ENCODE results near the gene GTF2IRD1.
"Not testable (repeated sequence)": the region's sequence is repeated elsewhere in the genome, so short reads cannot be mapped to it uniquely, and the experiment has no call there.

Gene GTF2IRD1

GRCh38 chr7:74489997-74490945, 36.6 kb downstream of the GTF2IRD1 start:
- Histone ChIP-seq H3K27me3 (replicated peaks; ENCODE audit: control insufficient read depth, insufficient read depth, low read length) (no peaks in the 10 kb centered on the region; the same call in 1 of the 2 replicates), H3K36me3 (ENCODE audit: control insufficient read depth, insufficient read depth, low read length) (no peaks in the 10 kb centered on the region), H3K4me3 (replicated peaks; ENCODE audit: low read depth, low read length) (no peak overlapping the region)
- TF ChIP-seq CTCF (IDR thresholded peaks at IDR 0.05; ENCODE audit: insufficient read depth, low read length, poor library complexity, severe bottlenecking) = no peak
- DNase-seq (ENCODE audit: extremely low read depth, insufficient read length) = no peak

GRCh38 chr7:74491490-74491889, 37.8 kb downstream of the GTF2IRD1 start:
- H3K36me3 ChIP-seq (ENCODE audit: control insufficient read depth, insufficient read depth, low read length); H3K4me3 ChIP-seq (replicated peaks; ENCODE audit: low read depth, low read length); DNase-seq (ENCODE audit: extremely low read depth, insufficient read length); H3K27me3 ChIP-seq (replicated peaks; ENCODE audit: control insufficient read depth, insufficient read depth, low read length): not testable (repeated sequence)

GRCh38 chr7:74493295-74493694, 39.6 kb downstream of the GTF2IRD1 start:
- Histone ChIP-seq H3K36me3 (ENCODE audit: control insufficient read depth, insufficient read depth, low read length) (no peaks in the 10 kb centered on the region), H3K27me3 (replicated peaks; ENCODE audit: control insufficient read depth, insufficient read depth, low read length) (no peaks in the 10 kb centered on the region), H3K4me3 (replicated peaks; ENCODE audit: low read depth, low read length) (no peak overlapping the region)
- no peak for DNase-seq (ENCODE audit: extremely low read depth, insufficient read length)
- TF ChIP-seq CTCF (IDR thresholded peaks at IDR 0.05; ENCODE audit: insufficient read depth, low read length, poor library complexity, severe bottlenecking) = no peak

- DNase-seq (ENCODE audit: extremely low read depth, insufficient read length) = no peak
- TF ChIP-seq CTCF (IDR thresholded peaks at IDR 0.05; ENCODE audit: insufficient read depth, low read length, poor library complexity, severe bottlenecking) = no peak
- H3K36me3 ChIP-seq (ENCODE audit: control insufficient read depth, insufficient read depth, low read length) = no peaks in the 10 kb centered on the region
- no peak overlapping the region for H3K4me3 ChIP-seq (replicated peaks; ENCODE audit: low read depth, low read length)
- H3K27me3 ChIP-seq (replicated peaks; ENCODE audit: control insufficient read depth, insufficient read depth, low read length) = no peaks in the 10 kb centered on the region
Observed at GRCh38 chr7:74494076-74494548, 40.4 kb downstream of the GTF2IRD1 start.

- Histone ChIP-seq H3K4me3 (replicated peaks; ENCODE audit: low read depth, low read length) (no peak overlapping the region), H3K27me3 (replicated peaks; ENCODE audit: control insufficient read depth, insufficient read depth, low read length) (no peaks in the 10 kb centered on the region), H3K36me3 (ENCODE audit: control insufficient read depth, insufficient read depth, low read length) (no peaks in the 10 kb centered on the region)
- TF ChIP-seq CTCF (IDR thresholded peaks at IDR 0.05; ENCODE audit: insufficient read depth, low read length, poor library complexity, severe bottlenecking) = no peak
- no peak for DNase-seq (ENCODE audit: extremely low read depth, insufficient read length)
Observed at GRCh38 chr7:74495112-74496086, 41.7 kb downstream of the GTF2IRD1 start.
